H1 (cell line): ENCODE measurements around the gene KBTBD13. TPM values are rescaled to one million over a fixed set of nuclear protein-coding genes. Genes with fewer than 3 reads are reported as not detected.

Source experiments
- ASH2L ChIP-seq: fragments of 200-600, 300-600 bp; sonication (generic); IDR thresholded peaks from one replicate; pipeline ENCODE4 v1.7.1; 2017; ENCODE audit warnings: low read length
- CHD7 ChIP-seq: fragments of 300-600 bp; sonication (generic); IDR thresholded peaks from 2 replicates; pipeline ENCODE4 v1.7.1; 2012; ENCODE audit warnings: low read length, moderate library complexity, mild to moderate bottlenecking, inconsistent platforms; ENCODE audit not compliant: insufficient replicate concordance
- RBBP5 ChIP-seq: IDR thresholded peaks from 2 replicates; pipeline ENCODE4 v1.7.1; 2012; ENCODE audit warnings: low read depth, mild to moderate bottlenecking, inconsistent platforms, low read length, moderate library complexity, borderline replicate concordance
- SAP30 ChIP-seq: fragments of 300-600 bp; sonication (generic); IDR thresholded peaks from 2 replicates; pipeline ENCODE4 v1.7.1; 2012; ENCODE audit warnings: low read length, moderate library complexity, mild to moderate bottlenecking, inconsistent platforms; ENCODE audit not compliant: insufficient read depth, insufficient replicate concordance
- polyA plus RNA-seq, 7 experiments: library from polyadenylated mRNA; depleted of rRNA in 3 of 7; stranded (reverse) in 5 of 7; unstranded in 2 of 7; fragments of >200 nt in 5 of 7; fragments of 200-250 nt in 2 of 7; gene quantifications; 1 replicate in 5 of 7; 2 replicates in 1 of 7; 4 replicates in 1 of 7; pipeline versions ENCODE4 v1.2.1 to v1.2.3, GENCODE V29; 2011 to 2013; ENCODE audit warnings: missing spikeins in 2 of 7, mixed read lengths in 2 of 7
- total RNA-seq: library from RNA; stranded (reverse); fragmentation: NEBNext Ultra II Directional; extraction: Animal tissue kit (Norgen Biotek cat#: 25700); gene quantifications from 2 replicates; pipeline ENCODE4 v1.2.1, GENCODE V29; 2021

The KBTBD13 gene
- total and polyA plus RNA-seq, 2 of the 8 experiments (the other 6 are each of a cell fraction or from before 2014, with no cell fraction given) = not detected

DNA sequence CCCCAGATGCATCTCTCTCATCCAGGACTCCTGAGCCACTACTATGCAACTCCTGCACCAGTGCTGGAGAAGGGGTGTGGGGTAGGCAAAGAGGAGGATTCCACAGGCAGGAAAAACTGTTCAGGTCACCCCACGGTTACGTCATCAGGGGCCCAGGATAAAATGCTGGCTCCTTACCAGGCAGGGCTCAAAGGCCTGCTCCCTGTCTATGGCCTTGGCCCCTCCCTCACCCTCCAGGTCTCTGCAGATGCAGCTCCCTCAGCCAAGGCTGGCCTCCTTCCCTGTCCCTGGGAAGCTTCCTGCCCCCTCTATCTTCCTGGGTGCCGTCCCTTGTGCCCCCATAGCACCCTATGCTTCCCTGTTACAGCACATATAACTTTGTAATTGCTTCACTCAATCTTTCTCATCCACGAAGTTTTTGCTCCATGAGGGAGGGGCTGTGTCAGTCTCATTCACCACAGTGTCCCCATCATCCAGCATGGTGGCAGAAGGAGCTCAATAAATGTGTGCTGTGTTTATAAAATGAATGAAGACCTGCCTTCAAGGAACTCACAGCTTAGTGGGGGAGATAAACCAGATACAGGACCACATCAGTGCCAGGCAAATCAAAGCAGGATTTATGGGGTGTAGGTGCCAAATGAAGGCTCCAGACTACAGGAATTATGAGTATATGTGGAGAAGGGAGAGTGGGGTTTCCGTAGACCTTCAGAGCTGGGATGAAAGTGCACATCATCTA, 18.6 kb downstream of the KBTBD13 start (continued):
- TF ChIP-seq CHD7 (no peak), SAP30 (no peak), ASH2L (no peak), RBBP5 (no peak)
- TF ChIP-seq, all 59 proteins: peak for 0
